ENCODE results near the gene ZNF436.

The ZNF436 gene

GRCh38 chr1:23358310-23358875 lies 11.2 kb downstream of the ZNF436 start:
- H3K9me3 ChIP-seq: peaks cover 29% of the 10 kb centered on the region

DNA sequence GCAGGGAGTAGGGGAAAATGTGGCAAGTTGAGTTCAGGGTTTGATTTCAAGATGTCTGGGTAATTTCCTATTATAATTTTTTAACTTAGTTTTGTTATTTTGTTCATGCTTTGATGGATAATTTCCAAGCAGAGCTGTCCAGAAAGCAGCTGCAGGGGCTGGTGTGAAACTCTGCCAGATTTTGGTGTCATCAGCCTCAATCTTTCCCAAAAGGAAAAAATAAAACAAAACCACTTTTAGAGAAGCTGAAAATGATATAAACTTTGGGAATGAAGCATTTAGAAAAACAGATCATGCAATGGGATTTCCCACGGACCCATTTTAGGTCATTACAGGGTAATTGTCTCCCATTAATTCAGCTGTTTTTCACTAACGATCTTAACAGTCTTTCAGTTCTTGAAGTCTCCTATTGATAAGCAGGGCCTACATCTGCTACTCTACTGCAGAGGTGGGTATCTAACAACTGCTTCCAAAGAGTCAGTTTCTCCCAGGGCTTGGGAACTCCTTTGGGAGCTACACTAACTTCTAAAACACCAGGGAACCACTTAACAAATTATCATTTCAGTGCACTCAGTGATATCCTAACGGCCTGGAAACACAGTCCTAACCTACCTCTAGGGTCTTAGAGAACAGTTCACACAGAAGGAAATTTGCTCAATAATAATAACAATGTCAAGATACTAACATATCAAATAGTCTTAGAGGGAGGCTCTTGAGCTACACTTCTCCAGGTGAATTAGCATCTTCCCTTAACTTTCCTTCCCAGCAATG lies 12.3 kb downstream of the ZNF436 start:
- TF ChIP-seq, protein P1, sequence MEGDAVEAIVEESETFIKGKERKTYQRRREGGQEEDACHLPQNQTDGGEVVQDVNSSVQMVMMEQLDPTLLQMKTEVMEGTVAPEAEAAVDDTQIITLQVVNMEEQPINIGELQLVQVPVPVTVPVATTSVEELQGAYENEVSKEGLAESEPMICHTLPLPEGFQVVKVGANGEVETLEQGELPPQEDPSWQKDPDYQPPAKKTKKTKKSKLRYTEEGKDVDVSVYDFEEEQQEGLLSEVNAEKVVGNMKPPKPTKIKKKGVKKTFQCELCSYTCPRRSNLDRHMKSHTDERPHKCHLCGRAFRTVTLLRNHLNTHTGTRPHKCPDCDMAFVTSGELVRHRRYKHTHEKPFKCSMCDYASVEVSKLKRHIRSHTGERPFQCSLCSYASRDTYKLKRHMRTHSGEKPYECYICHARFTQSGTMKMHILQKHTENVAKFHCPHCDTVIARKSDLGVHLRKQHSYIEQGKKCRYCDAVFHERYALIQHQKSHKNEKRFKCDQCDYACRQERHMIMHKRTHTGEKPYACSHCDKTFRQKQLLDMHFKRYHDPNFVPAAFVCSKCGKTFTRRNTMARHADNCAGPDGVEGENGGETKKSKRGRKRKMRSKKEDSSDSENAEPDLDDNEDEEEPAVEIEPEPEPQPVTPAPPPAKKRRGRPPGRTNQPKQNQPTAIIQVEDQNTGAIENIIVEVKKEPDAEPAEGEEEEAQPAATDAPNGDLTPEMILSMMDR (IDR thresholded peaks at IDR 0.05): no peak
- H3K27me3 ChIP-seq: no peaks in the 10 kb centered on the region
- H3K27ac ChIP-seq: no peak overlapping the region
- no peak overlapping the region for H3K4me3 ChIP-seq (ENCODE audit: low read depth in 1 of 2, low read length in 1 of 2)
- peaks cover 22% of the 10 kb centered on the region for H3K9me3 ChIP-seq
- H3K4me1 ChIP-seq (ENCODE audit: control insufficient read depth in 1 of 2, insufficient read depth in 1 of 2, low read depth in 1 of 2, low read length in 1 of 2): no peaks in the 10 kb centered on the region
- peaks cover 2% of the 10 kb centered on the region for H3K36me3 ChIP-seq

More at GRCh38 chr1:23358310-23358875, 11.2 kb downstream of the ZNF436 start:
- TF ChIP-seq, protein P1 (IDR thresholded peaks at IDR 0.05): no peak
- Histone ChIP-seq H3K27ac (no peak overlapping the region), H3K36me3 (peaks cover 9% of the 10 kb centered on the region), H3K4me3 (ENCODE audit: low read depth in 1 of 2, low read length in 1 of 2) (no peak overlapping the region), H3K27me3 (no peaks in the 10 kb centered on the region), H3K4me1 (ENCODE audit: control insufficient read depth in 1 of 2, insufficient read depth in 1 of 2, low read depth in 1 of 2, low read length in 1 of 2) (no peaks in the 10 kb centered on the region)

DNA sequence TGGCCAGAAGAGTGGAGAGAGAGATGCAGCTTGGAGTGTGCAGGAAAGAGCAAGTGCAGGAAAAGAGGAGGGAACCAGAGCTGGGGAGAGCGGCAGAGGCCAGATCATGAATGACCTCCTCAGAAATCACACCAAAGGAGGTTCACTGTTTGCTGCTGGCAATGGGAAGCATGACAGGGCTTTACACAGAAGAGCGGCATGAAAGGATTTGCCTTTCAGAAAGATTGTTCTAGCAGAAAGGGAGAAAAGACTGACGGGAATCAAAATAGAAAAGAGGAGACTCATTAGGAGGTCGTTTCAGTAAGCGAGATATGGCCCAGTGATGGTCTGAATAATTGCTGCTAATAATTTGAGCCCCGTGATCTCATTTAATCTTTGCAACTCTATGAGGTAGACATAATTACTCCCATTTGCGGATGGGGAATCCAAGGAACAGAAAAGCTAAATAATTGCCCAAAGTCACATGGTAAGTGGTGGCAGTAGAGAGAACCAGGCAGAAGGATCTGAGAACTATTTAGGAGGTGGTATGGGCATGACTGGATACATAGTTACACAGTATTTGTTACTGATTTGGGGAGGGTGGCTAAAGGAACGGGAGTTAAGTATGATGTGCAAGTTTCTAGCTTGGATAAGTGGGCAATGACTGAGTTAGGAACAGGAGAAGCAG lies 13.0 kb downstream of the ZNF436 start:
- H3K27ac ChIP-seq: no peak overlapping the region
- no peaks in the 10 kb centered on the region for H3K4me1 ChIP-seq (ENCODE audit: control insufficient read depth in 1 of 2, insufficient read depth in 1 of 2, low read depth in 1 of 2, low read length in 1 of 2)
- peaks cover 15% of the 10 kb centered on the region for H3K9me3 ChIP-seq
- H3K36me3 ChIP-seq: no peaks in the 10 kb centered on the region
- TF ChIP-seq, protein P1 (IDR thresholded peaks at IDR 0.05): no peak
- H3K4me3 ChIP-seq (ENCODE audit: low read depth in 1 of 2, low read length in 1 of 2): no peak overlapping the region
- H3K27me3 ChIP-seq: no peaks in the 10 kb centered on the region

DNA sequence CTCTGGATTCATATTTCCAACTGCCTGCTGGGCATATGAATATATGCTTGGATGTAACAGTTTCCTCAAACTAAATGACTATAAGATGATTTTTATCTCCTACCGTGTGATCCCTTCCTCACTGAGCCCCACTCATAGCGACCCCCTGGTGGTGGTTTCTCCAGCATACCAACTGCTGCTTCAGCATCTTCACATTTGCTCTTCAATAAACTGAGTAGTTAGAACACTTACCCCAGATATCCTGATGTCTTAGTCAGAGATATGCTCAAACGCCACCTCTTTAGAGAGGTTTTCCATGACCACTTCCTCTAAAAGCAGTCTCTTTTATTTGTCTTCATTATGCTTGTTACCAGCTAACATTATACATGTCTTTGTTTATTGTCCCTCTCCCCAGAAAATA lies 15.4 kb downstream of the ZNF436 start:
- H3K4me3 ChIP-seq (ENCODE audit: low read depth in 1 of 2, low read length in 1 of 2): no peak overlapping the region
- no peak overlapping the region for H3K27ac ChIP-seq
- no peaks in the 10 kb centered on the region for H3K36me3 ChIP-seq
- H3K4me1 ChIP-seq (ENCODE audit: control insufficient read depth in 1 of 2, insufficient read depth in 1 of 2, low read depth in 1 of 2, low read length in 1 of 2): no peaks in the 10 kb centered on the region
- H3K27me3 ChIP-seq: no peaks in the 10 kb centered on the region
- TF ChIP-seq, protein P1 (IDR thresholded peaks at IDR 0.05): no peak
- no peaks in the 10 kb centered on the region for H3K9me3 ChIP-seq

GRCh38 chr1:23352096-23352695 lies 17.4 kb downstream of the ZNF436 start:
- Histone ChIP-seq H3K4me1 (ENCODE audit: control insufficient read depth in 1 of 2, insufficient read depth in 1 of 2, low read depth in 1 of 2, low read length in 1 of 2) (no peaks in the 10 kb centered on the region), H3K4me3 (ENCODE audit: low read depth in 1 of 2, low read length in 1 of 2) (no peak overlapping the region), H3K27me3 (no peaks in the 10 kb centered on the region), H3K27ac (no peak overlapping the region), H3K9me3 (no peaks in the 10 kb centered on the region), H3K36me3 (no peaks in the 10 kb centered on the region)
- TF ChIP-seq, protein P1 (IDR thresholded peaks at IDR 0.05): no peak
